Tongue (tissue), 2 donors: ENCODE results near the gene CLSTN2. TPM values are rescaled to one million over a fixed set of nuclear protein-coding genes. Genes with fewer than 3 reads are reported as not detected.

Source experiments
- DNase-seq: peaks from one replicate; pipeline ENCODE4 v3.0.0-alpha.2; 2015
- total RNA-seq: library from RNA; depleted of rRNA; stranded (reverse); fragments of >200 nt; gene quantifications from one replicate; pipeline ENCODE4 v1.2.3, GENCODE V29; 2014

CLSTN2 gene
- total RNA-seq, 1 donor from 2014 or later, result 20.1 TPM

DNA sequence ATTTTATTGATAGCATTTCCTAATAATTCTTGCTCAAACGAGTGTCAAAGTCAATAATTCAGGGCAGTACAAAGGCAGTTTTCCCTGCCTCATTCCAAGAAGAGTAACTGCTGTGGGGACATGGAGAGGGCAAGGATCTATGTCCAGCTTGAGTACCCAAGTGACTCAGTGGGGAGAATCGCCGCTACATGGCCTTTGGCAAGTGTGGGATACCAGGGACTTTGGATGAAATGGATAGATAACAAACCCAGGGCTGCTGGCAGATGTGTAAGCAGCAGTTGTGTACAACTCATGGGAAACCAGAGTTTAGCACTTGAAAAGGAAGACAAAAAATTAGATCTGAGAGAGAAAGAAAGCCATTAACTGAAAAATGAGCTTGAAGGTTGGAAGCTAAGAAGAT is 620.7 kb downstream of the CLSTN2 start:
- DNase-seq, result no peak

DNA sequence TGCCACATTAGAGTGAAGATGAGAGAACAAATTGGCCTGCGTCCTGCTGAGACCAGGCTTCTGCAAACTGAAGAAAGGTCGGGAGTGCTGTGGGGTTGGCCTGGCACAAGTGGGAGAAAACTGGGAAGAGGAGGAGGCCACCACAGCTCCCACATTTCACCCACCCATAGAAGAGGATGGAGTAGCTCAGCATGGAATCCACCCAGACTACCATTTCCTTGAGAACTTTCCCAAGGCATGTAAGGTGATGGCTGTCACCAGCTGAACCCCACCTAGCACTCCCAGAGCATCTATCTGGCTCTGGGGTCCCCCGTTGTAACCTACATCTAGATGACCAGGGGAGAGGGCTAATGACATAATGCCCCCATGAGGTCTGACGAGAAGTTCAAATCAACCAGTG is 622.5 kb downstream of the CLSTN2 start:
- DNase-seq, result no peak

DNA sequence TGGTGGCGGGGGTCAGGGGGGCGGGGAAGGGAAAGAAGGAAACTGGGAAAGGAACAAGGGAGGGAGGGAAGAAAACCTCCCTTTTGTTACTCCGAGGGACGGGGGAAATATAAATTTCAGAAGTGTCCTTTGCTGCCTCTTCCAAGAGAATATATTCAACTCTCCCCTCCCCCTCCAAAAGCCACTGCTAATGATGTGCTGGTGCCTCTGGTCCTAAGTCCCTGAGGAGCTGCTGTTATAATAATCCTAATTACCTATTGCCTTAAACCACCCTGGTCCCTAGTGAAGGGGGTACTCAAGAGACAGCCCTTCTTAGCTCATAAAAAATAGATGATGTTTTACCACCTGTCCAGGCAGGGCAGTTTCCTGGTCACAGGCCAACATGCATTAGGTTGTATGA is 624.6 kb downstream of the CLSTN2 start:
- no peak for DNase-seq

DNA sequence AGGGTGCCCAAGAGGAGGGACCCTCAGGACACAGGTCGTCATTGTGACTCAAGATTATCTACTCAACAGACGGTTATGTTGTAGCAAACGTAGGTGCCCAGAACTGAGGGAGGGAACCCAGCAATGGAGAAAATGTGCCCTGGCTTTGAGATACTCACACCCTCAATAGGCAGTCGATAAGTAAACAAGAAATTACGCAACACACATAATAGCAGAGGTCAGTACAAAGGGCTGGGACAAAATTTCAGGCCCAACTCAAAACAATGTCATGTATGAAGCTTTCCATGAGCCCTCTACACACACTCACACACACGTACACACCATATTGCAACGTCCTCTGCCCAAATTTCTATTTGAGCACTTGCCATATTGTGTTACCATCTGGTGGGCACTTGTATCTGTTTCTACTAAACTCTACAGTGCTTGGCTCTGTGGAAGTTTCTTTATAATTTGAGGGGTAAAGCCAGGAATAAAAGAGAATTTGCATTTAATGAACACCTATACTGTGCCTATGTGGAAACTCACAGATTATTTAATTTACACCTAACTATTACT is 628.3 kb downstream of the CLSTN2 start:
- no peak for DNase-seq

DNA sequence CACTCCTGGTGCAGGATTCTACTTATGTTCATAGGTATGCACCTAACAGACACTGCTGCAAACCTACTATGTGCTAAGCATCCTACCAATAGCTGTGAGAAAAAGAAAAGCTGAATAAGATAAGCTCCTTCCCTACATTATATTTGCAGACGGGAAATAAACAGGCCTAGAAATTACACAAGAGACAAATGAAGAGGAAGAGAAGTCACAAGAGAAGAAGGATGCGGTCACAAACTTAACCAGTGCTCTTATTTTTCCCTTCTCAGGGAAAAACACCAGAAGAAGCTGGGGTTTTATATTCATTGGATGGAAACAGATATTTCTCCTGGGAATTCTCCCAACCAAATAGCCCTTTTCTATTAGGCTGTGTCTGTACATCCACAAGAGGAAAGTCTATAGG is 633.1 kb downstream of the CLSTN2 start:
- DNase-seq, result no peak

DNA sequence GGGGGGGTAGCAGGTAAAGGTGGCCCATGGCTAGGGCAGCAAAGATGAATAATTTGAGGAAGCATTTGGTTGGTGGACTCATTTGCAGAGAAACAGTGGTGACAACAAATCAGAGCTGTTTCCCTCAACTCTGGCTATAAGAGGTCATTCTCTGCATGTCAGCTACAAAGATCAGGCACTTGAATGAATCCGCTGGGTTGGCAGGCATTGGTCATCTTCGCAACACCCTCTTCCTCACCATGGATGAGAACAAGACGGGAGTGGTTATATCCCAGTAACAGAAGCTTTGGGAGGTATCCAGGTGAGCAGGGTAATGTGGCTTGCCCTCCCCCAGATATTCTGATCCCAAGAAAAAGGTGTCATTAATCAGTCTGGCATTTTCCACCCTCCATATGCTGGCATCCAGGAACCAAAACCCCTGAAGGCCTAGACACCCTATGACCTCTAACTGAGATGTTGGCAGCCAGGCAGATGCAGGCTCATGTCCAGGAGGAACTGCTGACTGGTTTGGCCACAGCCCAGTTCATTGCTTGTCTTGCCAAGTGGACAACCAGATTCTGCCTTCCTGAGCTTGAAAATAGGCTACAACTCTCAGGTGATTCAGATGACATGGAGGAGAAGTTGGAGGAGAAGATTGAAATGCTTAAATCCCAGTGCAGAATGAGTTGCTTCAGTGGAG is 634.0 kb downstream of the CLSTN2 start:
- DNase-seq, result no peak

DNA sequence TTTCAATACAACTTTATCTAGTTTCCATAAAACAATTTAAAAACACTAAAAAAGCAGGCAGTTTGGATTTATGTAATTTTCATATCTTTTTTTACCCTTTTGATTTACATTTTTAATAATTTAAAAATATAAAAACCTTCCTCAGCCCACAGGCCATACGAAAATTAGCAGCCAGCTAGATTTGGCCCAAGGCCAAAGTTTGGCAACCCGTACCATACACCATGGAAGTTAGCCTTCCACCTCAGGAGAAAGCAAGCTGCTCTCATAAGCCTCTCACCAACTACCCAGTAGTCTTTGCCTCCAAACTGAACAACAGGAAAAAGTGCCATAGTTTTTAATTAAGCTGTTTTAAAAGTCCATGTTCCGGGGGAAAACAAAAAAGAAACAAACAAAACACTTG is 635.6 kb downstream of the CLSTN2 start:
- peak; percentile 31 for DNase-seq

DNA sequence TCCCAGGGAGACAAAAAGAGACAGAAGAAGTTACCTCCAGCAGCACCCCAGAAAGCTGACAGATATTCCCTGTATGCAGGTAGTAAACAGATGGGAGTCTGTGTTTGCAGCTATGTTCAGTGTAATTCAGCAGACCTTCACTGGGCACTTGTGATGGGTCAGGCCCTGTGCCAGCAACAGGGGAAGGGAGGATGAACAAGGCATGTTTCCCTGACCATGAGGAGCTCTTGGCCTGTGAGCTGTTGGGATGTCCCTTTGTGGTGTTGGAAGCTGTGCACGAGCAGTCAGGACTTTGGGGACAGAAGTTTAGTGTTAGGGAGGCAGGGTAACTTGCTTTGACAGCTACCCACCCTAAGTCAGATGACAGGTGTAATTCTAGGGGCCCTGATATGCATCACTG is 636.9 kb downstream of the CLSTN2 start:
- no peak for DNase-seq

DNA sequence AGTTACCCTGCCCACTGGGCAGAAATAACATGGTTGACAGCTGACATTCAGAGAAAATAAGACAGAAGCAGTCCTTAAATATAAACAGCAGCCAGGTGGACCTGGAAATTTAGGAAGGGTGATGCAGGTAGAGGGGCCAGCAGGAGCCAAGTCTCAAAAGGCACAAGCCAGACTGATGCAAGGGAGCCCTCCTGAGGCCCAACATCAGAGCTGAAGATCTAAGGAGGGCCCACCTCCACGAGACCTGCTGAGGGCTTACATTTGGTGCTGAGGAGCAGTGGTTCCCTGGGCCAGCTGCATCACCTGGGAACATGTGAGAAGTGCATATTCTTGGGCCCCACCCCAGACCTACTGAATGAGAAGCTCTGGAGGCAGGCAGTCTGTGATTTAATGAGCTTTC is 637.3 kb downstream of the CLSTN2 start:
- DNase-seq, result no peak

DNA sequence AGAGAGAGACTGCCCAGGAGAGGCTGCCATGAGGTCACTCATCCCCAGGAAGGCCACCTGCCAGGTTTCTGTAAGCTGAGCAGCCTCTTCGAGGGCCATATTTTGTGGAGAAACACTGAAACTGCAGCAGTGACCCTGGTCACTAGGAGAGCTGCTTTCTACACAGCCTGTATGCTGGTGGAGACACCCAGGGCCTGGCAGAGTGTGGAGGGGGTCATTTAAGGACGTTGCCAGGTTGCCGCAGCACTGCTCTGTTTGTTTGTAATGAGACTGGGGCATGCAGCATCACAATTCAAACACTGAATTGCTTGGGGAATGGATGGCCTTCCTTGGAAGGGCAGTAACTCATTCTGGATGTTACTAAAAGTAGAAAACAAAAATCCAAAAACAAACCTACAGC is 638.0 kb downstream of the CLSTN2 start:
- DNase-seq, result no peak

DNA sequence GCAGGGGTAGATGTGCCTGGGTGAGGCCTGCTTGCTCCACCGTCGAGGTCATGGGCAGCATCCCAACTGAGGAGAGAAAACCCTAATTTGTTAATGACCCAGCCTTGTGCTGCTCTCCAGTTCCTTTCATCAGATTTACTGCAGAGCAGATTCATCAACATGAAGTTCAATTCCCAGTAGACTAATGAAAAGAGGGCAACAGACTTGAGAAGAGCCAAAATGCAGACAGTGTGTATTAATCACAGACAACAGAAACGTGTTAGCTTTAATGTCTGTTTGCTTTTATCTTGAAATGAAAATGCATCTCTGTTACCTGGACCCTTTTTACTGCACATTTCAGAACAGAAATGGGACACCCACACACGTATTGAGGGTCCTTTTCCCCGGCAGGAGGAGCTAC is 639.4 kb downstream of the CLSTN2 start:
- DNase-seq, result no peak

DNA sequence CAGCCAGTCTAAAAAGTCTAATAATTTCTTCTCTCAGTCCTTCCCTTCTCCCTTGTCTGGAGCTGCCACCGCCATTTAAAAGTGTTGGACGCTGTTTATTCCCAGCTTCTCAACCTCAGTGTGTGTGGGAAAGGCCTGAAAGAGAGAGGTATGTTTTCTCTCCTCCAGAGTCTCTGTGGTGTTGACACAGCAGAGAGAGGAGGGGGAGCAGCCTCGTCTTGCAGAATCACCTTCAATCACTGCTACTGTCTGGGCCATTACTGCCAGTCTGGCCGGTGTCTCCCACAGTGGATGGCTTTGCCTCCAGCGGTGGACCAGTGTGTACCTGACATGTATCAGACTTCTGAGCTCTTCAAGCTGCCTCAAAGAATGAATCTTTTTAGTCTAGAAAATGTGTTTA is 641.5 kb downstream of the CLSTN2 start:
- DNase-seq, result no peak

DNA sequence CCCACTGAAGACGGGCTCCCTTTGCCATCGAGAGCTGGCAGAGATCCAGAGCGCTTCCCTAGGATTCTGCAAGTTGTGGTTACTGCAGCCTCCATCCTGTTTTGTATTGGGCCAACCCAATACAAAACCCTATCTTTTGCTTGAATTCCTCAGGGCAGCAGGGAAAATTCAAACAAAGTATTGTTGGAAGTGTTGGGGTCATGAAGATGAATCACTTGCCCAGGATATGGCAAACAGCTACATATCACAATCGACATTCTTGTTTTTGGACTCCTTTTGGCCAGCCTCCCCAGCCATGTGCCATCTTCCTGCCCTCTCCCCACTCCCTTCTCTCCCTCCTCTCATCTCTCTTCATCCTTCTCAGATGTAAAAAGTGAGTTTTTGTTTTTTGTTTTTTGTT is 642.9 kb downstream of the CLSTN2 start:
- no peak for DNase-seq

DNA sequence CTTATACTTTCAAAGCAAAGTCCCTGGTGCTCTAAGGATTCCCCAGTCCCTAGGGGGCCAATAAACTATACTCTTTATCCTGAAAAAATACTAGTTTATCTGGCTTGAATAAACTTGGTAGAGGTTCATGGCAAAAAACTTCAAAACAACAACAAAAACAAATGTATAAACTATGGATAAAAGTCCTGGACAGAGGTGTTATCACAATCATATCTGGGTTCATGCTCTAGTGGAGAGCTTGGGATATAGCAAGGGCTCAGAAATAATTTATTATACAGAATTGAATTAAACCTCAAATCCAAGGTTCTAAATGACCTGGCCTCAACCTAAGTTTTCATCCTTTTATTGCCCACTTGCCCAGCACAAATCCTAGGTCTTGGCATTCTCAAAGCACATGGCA is 644.3 kb downstream of the CLSTN2 start:
- no peak for DNase-seq

DNA sequence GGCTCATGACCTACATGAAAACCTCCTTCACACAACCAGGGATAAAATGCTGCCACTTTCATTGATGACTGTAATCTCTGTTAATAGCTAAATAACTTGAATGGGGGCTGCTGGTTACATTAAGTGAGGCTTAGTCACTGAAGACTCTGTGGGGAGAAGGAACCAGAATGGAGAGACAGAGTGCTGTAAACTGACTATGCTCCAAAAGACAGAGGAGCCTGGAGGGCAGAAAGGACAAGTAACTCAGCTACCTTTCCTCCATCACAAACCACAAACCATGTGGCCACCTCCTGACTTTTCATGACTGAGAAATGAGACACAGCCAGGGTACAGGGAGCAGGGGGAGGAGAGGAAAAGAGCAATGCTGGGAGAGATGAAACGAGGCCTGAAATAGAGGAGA is 645.8 kb downstream of the CLSTN2 start:
- DNase-seq, result no peak

DNA sequence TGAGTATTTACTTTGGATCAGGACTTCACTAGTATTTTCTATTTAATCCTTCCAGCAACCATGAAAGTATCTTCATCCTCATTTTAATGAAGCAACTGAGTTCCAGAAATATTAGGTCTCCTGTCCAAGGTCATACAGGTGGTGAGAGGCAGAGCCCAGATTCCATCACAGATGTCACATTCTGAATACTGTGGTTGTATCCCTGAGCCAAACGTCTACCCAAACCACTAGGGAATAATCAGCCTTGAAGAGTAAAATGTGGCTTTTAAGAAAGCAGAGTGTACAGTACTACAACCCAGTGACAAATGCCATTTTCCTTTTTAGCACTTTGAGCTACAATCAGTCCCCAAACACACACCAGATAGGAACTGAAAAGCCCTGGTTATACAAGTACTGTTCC is 649.6 kb downstream of the CLSTN2 start:
- DNase-seq, result no peak

DNA sequence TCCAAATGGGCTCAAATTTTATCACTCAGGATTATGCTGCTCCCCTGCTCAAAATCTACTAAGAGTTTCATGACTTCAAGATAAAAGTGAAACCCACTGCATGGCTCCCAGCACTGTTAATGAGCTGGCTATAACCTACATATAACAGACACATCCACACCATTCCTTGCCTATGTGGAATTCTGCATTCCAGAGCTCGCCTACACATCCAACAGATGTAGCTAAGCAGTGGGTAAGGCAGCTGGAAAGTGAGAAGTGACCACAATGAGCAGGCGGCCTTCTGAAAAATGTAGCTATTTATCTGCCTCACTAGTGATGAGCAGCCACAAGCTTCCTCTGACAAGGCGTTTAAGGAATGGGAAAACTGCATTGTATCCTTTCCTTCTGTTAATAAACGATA is 650.8 kb downstream of the CLSTN2 start:
- peak; percentile 10 for DNase-seq

DNA sequence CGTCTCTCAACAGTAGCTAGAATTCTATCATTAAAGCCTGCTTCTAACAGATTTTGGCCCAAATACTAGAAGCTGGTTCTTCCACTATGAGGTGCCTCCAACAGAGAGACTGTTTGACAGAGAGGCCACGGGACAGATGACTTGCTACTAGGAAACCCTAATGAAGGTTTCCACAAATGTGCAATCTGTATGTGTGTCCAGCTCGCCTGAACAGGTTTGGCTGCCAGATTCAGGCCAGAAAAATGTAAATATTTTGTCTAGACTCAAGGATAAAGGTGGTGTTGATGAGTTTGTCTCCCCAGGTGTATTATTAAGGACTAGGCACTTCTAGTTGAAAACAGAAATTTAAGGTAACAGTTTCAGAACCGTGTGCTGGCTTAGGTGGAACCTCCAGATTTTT is 651.3 kb downstream of the CLSTN2 start:
- no peak for DNase-seq

DNA sequence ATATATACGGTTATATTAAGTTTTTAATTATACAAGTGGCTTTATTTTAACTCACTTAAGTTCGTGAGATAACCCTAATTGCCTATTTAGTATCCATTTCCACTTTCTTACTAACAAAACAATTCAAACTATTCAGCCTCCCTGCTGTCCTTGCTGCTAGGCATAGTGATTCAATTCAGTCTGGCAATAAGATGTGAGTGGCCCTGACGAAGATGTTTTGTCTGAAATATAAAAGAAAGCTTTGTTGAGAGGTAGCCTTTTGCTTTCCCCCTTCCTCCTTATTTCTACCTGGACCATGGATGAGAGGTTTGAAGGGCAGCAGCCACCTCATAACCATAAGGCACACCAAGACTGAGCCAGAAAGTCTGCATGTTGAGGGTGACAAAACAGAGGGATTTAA is 653.6 kb downstream of the CLSTN2 start:
- no peak for DNase-seq

DNA sequence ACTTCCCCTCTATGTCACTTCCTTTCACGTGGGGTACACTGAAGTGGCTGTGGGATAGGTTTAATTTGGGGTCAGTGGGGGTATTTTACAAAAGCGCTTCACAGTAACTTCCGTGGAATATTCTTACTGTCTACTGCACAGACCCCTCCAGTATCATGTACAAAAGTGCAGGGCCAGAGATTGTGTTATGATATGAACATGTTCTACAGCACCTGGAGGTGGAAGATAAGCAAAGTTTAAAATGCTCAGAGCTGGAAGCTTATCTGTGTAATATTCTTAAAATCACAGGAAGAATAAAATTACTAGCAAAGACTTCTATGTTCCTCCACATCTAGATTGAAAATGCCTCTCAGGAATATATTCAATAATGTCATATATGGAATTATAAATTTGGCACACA is 658.8 kb downstream of the CLSTN2 start:
- DNase-seq, result no peak

DNA sequence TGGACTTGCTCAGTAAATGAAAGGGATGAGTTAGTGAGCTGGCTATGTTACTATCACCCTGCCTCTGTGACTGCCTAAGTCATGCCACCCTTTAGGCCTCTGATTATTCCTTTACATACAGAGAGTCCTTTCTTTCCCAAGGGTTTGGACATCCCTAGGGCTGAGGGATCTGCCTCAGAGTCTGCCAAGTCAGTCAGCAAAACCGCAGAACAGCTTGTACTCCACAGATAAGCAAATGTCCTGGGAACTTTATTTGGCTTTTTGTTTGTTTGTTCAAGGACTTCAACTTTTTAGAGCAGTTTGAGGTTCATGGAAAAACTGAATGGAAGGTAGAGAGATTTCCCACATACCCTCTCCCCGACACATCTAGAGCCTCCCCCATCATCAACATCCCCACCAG is 660.3 kb downstream of the CLSTN2 start:
- no peak for DNase-seq

DNA sequence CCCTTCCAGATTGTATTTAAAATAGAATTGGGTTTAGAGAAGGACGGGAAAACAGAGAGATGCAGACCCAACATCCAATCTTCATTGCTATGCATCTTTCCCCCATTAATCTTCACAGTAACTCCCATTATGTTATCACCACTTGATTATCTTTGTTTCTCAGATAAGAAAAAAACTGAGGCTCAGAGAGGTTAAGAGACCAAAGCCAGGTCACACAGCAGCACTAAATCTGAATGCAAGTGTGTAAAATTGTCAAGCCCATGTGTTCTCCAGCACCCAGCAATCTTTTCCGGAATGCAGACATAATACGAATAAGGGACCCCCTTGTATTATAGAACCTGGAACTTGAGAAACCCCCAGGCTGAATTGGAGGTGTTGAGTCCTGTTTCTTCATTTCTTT is 662.4 kb downstream of the CLSTN2 start:
- DNase-seq, result no peak

DNA sequence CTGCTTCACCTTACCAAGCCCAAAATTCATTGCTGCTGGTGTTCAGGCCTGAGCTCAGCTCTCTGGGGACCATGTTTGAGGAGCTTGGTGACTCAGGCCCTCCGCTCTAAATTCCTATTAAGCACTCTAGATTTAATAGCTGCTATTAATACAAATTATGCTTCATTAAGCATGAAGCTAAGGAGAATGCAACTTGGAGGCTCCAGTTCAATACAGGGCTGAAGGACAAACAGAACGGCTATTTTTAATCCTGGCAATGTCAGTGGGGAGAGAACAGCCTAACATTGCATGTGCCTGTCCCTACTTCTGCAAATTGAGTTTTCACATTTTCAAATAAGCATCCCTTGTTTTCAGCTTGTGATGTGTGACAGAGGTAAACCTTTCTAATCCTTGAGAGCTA is 662.8 kb downstream of the CLSTN2 start:
- DNase-seq, result no peak

DNA sequence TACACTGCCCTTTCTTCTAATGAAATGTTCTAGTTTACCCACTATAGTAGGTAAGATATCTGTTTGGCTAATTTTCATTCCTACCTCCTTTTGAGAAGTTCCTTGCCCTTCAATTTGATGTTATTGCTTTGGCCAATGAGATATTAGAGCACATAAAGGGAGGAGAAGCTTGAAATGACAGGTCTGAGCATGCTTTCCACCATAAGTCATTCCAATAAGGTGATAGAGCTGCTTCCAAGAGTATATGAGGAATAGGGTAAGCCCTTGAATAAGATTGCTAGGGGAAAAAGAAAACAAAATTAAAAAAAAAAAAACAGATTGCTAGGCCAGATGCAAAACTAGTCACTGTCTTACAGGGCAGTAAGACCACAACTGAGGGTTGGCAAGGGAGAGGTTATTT is 664.0 kb downstream of the CLSTN2 start:
- DNase-seq, result no peak

DNA sequence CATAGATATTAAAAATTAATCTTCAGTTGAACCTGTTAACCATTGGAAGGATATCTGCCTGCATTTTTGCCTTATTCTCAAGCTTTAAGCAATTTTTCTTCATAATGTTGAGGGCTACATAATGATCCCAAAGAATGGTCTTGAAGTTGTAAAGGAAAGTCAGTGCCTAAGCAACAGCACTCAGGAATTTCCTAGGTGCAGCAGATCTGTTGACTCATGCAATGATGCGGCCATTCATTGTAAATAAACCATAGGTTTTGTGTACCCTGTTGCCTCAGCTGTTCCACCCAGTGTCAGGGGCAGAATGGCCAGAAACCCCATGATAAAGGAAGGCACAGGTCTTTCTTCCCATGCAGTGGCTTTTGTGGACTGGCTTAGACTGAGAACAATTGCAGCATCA is 664.5 kb downstream of the CLSTN2 start:
- DNase-seq, result no peak
